ENCODE results near the gene ATG101. TPM values are rescaled to one million over a fixed set of nuclear protein-coding genes. Genes with fewer than 3 reads are reported as not detected.

Gene ATG101
- total and polyA plus RNA-seq, 2 experiments from 2014 or later: 27.7 to 60.3 TPM

- TF ChIP-seq ZNF462 (CRISPR knock-in tag; IDR thresholded peaks at IDR 0.05) (no peak), CTCF (conservative IDR thresholded peaks at IDR 0.05; ENCODE audit: low read depth in 2 of 2) (no peak), ZNF331 (CRISPR knock-in tag; IDR thresholded peaks at IDR 0.05; ENCODE audit: low read depth) (no peak), EZH2 (IDR thresholded peaks at IDR 0.05; ENCODE audit: low read depth, unreplicated experiment) (no peak)
Measured at GRCh38 chr12:52085682-52086180, 16.0 kb downstream of the ATG101 start (continued).

- Histone ChIP-seq H3K79me2 (replicated peaks; ENCODE audit: insufficient read depth) (no peaks in the 10 kb centered on the region), H3K36me3 (ENCODE audit: insufficient read depth) (no peaks in the 10 kb centered on the region), H3K9me2 (ENCODE audit: insufficient read depth) (no peaks in the 10 kb centered on the region), H3K27me3 (ENCODE audit: insufficient read depth) (no peaks in the 10 kb centered on the region), H3F3A (replicated peaks; ENCODE audit: low read depth) (0 out of 2 replicates have a peak, but pooled peaks cover 4% of the 10 kb centered on the region), H3K4me3 (no peak overlapping the region), H3K4me1 (ENCODE audit: insufficient read depth) (peaks cover 24% of the 10 kb centered on the region; the same call in 1 of the 2 replicates), H4K20me1 (replicated peaks; ENCODE audit: insufficient read depth) (no peaks in the 10 kb centered on the region), H3K4me2 (no peak overlapping the region), H3K27ac (ENCODE audit: low read depth) (no peak overlapping the region), H2AFZ (no peak overlapping the region)
- DNase-seq (ENCODE audit: low spot score) (no peak), ATAC-seq (no peak)
- H3K9me3 Mint-ChIP-seq: no peaks in the 10 kb centered on the region
- no peak overlapping the region for H3K27ac Mint-ChIP-seq
- no peak overlapping the region for H3K4me3 Mint-ChIP-seq
- no peaks in the 10 kb centered on the region; the same call in 2 of the 3 replicates for H3K36me3 Mint-ChIP-seq (ENCODE audit: low read depth)
- H3K27me3 Mint-ChIP-seq (ENCODE audit: insufficient read depth, low read depth, poor library complexity): peaks cover 8% of the 10 kb centered on the region
- peaks cover 25% of the 10 kb centered on the region for H3K4me1 Mint-ChIP-seq
- TF ChIP-seq EZH2phosphoT487 (IDR thresholded peaks at IDR 0.05; ENCODE audit: unreplicated experiment) (no peak), CREB1 (CRISPR knock-in tag; IDR thresholded peaks at IDR 0.05; ENCODE audit: low read depth) (no peak), JUNB (IDR thresholded peaks at IDR 0.05; ENCODE audit: unreplicated experiment) (no peak), EZH2 (IDR thresholded peaks at IDR 0.05; ENCODE audit: low read depth, unreplicated experiment) (no peak), CTCF (conservative IDR thresholded peaks at IDR 0.05; ENCODE audit: low read depth in 2 of 2) (no peak), STAT1 (IDR thresholded peaks at IDR 0.05; ENCODE audit: unreplicated experiment) (no peak)
Measured at GRCh38 chr12:52086366-52086765, 16.6 kb downstream of the ATG101 start.
